HG03521 (cell line): ENCODE measurements around the gene PDE4B.

Experiments
- ATAC-seq: cut with Tn5 transposase; IDR thresholded peaks from one replicate; pipeline ENCODE4 v1.9.1; 2021; ENCODE audit warnings: mild to moderate bottlenecking, moderate library complexity; ENCODE audit not compliant: unreplicated experiment

The PDE4B gene

GRCh38 chr1:66348776-66349175 is 556.1 kb downstream of the PDE4B start:
- ATAC-seq = no peak

GRCh38 chr1:66349242-66349641 is 556.5 kb downstream of the PDE4B start:
- no peak for ATAC-seq

GRCh38 chr1:66350001-66350547 is 557.4 kb downstream of the PDE4B start:
- peak; percentile 50 for ATAC-seq

GRCh38 chr1:66351478-66351877 is 558.8 kb downstream of the PDE4B start:
- peak; percentile 24 for ATAC-seq

GRCh38 chr1:66351913-66352312 is 559.2 kb downstream of the PDE4B start:
- ATAC-seq = peak; percentile 58

- no peak for ATAC-seq
Observed at GRCh38 chr1:66352792-66353191, 560.1 kb downstream of the PDE4B start.

- ATAC-seq = no peak
Observed at GRCh38 chr1:66353257-66353656, 560.6 kb downstream of the PDE4B start.

- ATAC-seq = no peak
Observed at GRCh38 chr1:66354311-66355201, 561.9 kb downstream of the PDE4B start.

GRCh38 chr1:66355756-66356155 is 563.1 kb downstream of the PDE4B start:
- ATAC-seq = no peak

- no peak for ATAC-seq
Observed at GRCh38 chr1:66356605-66357004, 563.9 kb downstream of the PDE4B start.

GRCh38 chr1:66357021-66357420 is 564.3 kb downstream of the PDE4B start:
- no peak for ATAC-seq

GRCh38 chr1:66357478-66358197 is 564.9 kb downstream of the PDE4B start:
- ATAC-seq = no peak

GRCh38 chr1:66359269-66359668 is 566.6 kb downstream of the PDE4B start:
- ATAC-seq = no peak

- ATAC-seq = no peak
Observed at GRCh38 chr1:66359815-66360214, 567.1 kb downstream of the PDE4B start.

- ATAC-seq = peak; percentile 52
Observed at GRCh38 chr1:66360285-66360724, 567.6 kb downstream of the PDE4B start.

- ATAC-seq = no peak
Observed at GRCh38 chr1:66364578-66365391, 572.1 kb downstream of the PDE4B start.

- ATAC-seq = no peak
Observed at GRCh38 chr1:66365635-66366034, 572.9 kb downstream of the PDE4B start.

- no peak for ATAC-seq
Observed at GRCh38 chr1:66366634-66367033, 573.9 kb downstream of the PDE4B start.

- ATAC-seq = no peak
Observed at GRCh38 chr1:66367369-66367768, 574.7 kb downstream of the PDE4B start.

GRCh38 chr1:66368261-66368660 is 575.6 kb downstream of the PDE4B start:
- ATAC-seq = no peak

- ATAC-seq = no peak
Observed at GRCh38 chr1:66370462-66370971, 577.8 kb downstream of the PDE4B start.
